Neutrophil (primary cell): ENCODE results near the gene CREBBP.

ENCODE experiments used
- H3K27ac ChIP-seq: fragments of 200-600 bp; sonication (generic); 2 replicates; pipeline ENCODE4 v1.5.1; 2016; ENCODE audit warnings: mild to moderate bottlenecking, moderate library complexity
- H3K27me3 ChIP-seq: fragments of 200-600 bp; sonication (generic); 2 replicates; pipeline ENCODE4 v1.6.0; 2016; ENCODE audit warnings: mild to moderate bottlenecking
- H3K36me3 ChIP-seq: fragments of 200-600 bp; sonication (generic); 2 replicates; pipeline ENCODE4 v1.5.1; 2017
- H3K4me1 ChIP-seq, 2 experiments: fragments of 200-600 bp in 1 of 2; sonication (generic) in 1 of 2; 1 replicate in 1 of 2; 2 replicates in 1 of 2; pipeline versions ENCODE4 v1.5.1 to v1.6.1; 2013 to 2016; ENCODE audit warnings: low read depth in 1 of 2, low read length in 1 of 2, mild to moderate bottlenecking in 1 of 2, moderate library complexity in 1 of 2; ENCODE audit not compliant: control insufficient read depth in 1 of 2, insufficient read depth in 1 of 2
- H3K4me3 ChIP-seq, 2 experiments: fragments of 200-600 bp in 1 of 2; sonication (generic) in 1 of 2; 1 replicate in 1 of 2; 2 replicates in 1 of 2; pipeline ENCODE4 v1.5.1; 2013 to 2016; ENCODE audit warnings: low read depth in 1 of 2, low read length in 1 of 2, mild to moderate bottlenecking in 1 of 2, moderate library complexity in 1 of 2
- H3K9me3 ChIP-seq: fragments of 200-600 bp; sonication (generic); 2 replicates; pipeline ENCODE4 v1.5.1; 2016
- CTCF ChIP-seq: fragments of 200-600 bp; sonication (generic); IDR thresholded peaks from 2 replicates; pipeline ENCODE4 v1.5.1; 2016; ENCODE audit warnings: antibody characterized with exemption

Gene CREBBP

DNA sequence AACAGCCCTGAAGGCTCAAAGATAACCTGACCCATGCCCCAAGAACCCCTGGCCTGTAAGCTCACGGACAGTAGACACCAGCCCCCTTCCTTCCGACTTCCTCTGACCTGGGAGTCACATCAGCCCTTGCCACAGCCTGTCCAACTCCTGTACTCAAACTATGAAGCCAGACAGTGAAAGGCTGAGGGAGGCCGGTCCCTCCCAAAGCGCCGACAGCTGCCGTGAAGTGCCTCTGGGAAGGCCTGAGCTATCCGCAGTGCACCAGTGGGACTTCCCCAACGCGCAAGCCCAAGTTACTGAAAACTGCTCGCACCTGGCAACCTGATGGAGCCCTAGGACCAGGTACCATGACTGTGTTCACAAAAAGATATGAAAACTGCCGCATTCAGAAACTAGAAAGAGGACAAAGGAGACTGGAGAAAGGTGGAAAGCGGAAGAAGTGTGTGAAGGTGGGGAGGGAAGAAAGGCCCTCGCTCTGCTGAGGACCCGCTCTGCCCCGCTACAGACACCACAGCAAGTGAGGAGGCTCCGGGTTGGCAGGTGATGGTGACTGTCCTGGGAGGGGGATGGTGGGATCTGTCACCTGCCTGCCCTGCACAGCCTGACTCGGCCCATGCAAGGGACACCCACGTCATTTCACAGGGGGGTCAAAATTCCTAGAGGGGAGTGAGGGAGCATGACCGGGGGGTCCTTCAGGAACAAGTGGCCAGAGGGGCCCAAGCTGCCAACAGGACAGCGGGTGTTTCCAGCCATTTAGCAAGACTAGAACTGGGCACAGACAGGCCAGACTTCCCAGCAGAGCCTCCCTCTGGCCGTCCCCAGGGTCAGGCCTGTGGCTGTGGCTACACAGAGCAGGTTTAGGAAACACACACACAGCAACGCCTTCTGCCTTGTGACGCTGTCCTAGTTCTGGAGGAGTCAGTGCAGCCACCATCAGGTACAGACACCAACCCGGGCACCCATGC is 150.1 kb downstream of the CREBBP start:
- H3K4me1 ChIP-seq, result no peaks in the 10 kb centered on the region
- H3K4me3 ChIP-seq, result no peak overlapping the region
- no peak for TF ChIP-seq CTCF
- no peak overlapping the region for H3K27ac ChIP-seq
- H3K9me3 ChIP-seq, result no peaks in the 10 kb centered on the region
- peaks cover 97% of the 10 kb centered on the region for H3K36me3 ChIP-seq
- no peaks in the 10 kb centered on the region for H3K27me3 ChIP-seq

DNA sequence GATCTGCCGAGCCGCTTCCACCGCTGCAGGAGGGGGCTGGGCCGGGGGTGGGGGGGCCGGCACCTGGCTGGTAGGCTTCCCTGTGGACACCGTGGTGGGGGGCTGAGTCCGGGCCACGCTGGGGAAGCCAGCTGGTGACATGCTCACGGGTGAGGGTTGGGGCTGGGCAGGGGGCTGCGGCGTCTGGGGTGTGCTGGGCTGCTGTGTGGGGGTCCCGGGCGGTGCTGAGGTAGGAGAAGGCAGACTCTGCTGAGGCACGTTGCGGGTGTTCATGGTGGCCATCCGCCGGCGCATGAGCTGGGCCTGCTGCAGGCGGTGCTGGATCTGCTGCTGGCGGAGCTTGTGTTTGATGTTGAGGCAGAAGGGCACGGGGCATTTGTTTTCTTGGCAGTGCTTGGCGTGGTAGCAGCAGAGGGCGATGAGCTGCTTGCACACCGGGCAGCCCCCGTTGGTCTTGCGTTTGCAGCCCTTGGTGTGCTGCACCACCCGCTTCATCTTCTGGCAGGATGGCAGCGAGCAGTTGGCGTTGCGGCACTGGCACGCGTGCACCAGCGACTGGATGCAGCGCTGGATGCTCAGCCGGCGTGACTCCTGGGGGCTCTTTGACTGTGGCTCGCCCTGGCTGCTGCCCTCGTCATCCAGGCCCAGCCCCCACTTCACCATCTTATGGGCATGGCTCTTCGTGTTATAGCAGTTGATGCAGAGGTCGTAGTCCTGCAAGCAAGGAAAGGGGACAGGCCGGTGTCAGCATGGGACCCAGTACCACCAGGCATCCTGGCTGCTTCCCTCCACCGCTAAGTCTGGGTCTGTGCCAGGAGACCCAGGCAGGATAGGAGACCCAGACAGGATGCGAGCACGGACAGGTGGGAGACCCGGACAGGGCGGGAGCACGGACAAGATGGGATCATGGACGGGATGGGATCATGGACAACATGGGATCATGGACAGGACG is 151.1 kb downstream of the CREBBP start:
- H3K4me1 ChIP-seq, result no peaks in the 10 kb centered on the region
- no peaks in the 10 kb centered on the region for H3K9me3 ChIP-seq
- no peak for TF ChIP-seq CTCF
- H3K27ac ChIP-seq, result no peak overlapping the region
- peaks cover 87% of the 10 kb centered on the region for H3K36me3 ChIP-seq
- H3K4me3 ChIP-seq, result no peak overlapping the region
- no peaks in the 10 kb centered on the region for H3K27me3 ChIP-seq

DNA sequence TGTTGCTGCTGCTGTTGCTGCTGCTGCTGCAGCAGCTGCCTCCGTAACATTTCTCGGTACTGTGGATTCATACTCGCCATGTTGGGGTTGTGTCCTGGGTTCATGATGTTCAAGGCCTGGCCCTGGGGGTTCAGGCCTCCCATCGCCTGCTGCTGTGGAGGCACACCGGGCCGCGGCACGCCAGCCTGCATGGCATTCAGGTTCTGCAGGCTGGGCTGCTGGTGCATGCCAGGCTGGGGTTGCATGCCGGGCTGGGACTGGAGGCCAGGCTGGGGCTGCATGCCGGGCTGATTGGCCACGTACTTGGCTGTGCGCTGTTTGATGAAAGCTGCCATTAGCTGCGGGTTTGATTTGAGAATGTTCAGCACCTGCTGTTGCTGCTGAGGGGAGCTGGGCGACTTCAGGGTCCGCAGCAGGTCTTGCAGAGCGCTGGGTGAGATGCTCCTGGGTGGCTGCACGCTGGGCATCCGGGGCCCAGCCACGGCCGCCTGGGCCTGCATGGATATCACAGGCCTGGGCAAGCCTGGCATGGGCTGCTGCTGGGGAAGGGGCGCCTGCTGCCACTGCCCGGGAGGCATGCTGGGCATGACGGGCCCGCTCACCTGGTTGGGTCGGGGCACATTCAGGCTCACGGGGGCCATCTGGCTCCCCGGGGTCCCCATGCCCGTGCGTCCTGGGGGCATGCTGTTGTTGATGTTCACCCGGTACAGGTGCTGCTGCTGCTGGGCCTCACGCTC is 151.9 kb downstream of the CREBBP start:
- TF ChIP-seq CTCF, result no peak
- H3K9me3 ChIP-seq, result no peaks in the 10 kb centered on the region
- no peaks in the 10 kb centered on the region for H3K4me1 ChIP-seq

DNA sequence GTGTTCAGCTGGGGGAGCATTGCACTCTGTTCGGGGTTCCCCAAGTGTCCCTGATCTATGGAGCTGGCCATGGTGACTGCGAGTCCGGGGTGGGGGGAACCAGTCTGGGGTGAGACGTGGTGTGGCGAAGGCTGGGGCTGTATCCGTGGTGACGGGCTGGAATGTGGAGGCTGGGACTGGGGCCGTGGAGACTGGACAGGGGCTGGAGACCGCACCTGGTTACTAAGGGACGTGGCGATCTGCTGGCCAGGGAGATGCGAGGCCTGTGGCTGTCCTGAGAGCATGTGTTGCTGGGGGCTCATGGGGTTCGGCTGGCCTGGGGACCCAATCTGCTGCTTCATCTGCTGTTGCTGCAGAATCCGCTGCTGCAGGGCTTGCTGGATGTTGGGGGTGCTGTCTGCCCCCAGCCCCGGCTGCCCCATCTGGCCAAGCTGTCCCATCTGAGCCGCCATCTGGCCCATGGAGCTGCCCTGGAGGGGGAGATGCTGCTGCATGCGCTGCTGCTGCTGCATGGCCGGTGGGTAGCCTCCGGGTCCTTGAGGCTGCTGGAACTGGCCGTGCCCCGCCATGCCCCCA is 152.6 kb downstream of the CREBBP start:
- H3K36me3 ChIP-seq, result peaks cover 72% of the 10 kb centered on the region
- H3K27ac ChIP-seq, result no peak overlapping the region
- H3K4me3 ChIP-seq, result no peak overlapping the region
- no peaks in the 10 kb centered on the region for H3K9me3 ChIP-seq
- H3K4me1 ChIP-seq, result no peaks in the 10 kb centered on the region
- no peaks in the 10 kb centered on the region for H3K27me3 ChIP-seq
- TF ChIP-seq CTCF, result no peak

More for the DNA sequence above, 151.9 kb downstream of the CREBBP start:
- Histone ChIP-seq H3K27me3 (no peaks in the 10 kb centered on the region), H3K4me3 (no peak overlapping the region), H3K27ac (no peak overlapping the region), H3K36me3 (peaks cover 79% of the 10 kb centered on the region)
